WTC11 (cell line): Measurements from ENCODE around the gene SDHAF3.

ENCODE experiments used
- CBFB ChIP-seq: sonication (generic); formaldehyde crosslinking; IDR thresholded peaks from 2 replicates; pipeline ENCODE4 v1.8.1; 2022; ENCODE audit warnings: mild to moderate bottlenecking, low read depth, missing genetic modification reagents
- E2F1 ChIP-seq: sonication (generic); formaldehyde crosslinking; IDR thresholded peaks from 2 replicates; pipeline ENCODE4 v1.8.0; 2022; ENCODE audit warnings: mild to moderate bottlenecking, missing genetic modification reagents
- ELF4 ChIP-seq: sonication (generic); formaldehyde crosslinking; IDR thresholded peaks from 2 replicates; pipeline ENCODE4 v1.8.1; 2022; ENCODE audit warnings: low read depth, mild to moderate bottlenecking, moderate library complexity, missing genetic modification reagents
- ESRRA ChIP-seq: sonication (generic); formaldehyde crosslinking; IDR thresholded peaks from 2 replicates; pipeline ENCODE4 v1.8.1; 2022; ENCODE audit warnings: mild to moderate bottlenecking, missing genetic modification reagents, borderline replicate concordance
- JUN ChIP-seq: sonication (generic); formaldehyde crosslinking; IDR thresholded peaks from 2 replicates; pipeline ENCODE4 v1.8.0; 2023; ENCODE audit warnings: mild to moderate bottlenecking, missing genetic modification reagents
- NR2C2 ChIP-seq: sonication (generic); formaldehyde crosslinking; IDR thresholded peaks from 2 replicates; pipeline ENCODE4 v1.8.0; 2022; ENCODE audit warnings: mild to moderate bottlenecking, missing genetic modification reagents
- ZNF263 ChIP-seq: sonication (generic); formaldehyde crosslinking; IDR thresholded peaks from 2 replicates; pipeline ENCODE4 v1.8.1; 2022; ENCODE audit warnings: low read depth, mild to moderate bottlenecking, moderate library complexity, missing genetic modification reagents
- ZNF416 ChIP-seq: fragments of 250-450 bp; sonication (Bioruptor Pico); IDR thresholded peaks from 2 replicates; pipeline ENCODE4 v1.9.0; 2021; ENCODE audit warnings: mild to moderate bottlenecking, inconsistent platforms
- TF ChIP-seq, protein P1 (sequence below): fragments of 200-600 bp; IDR thresholded peaks from 2 replicates; pipeline ENCODE4 v1.8.0; 2022; ENCODE audit warnings: antibody characterized with exemption
- TF ChIP-seq, protein P2 (sequence below): sonication (generic); formaldehyde crosslinking; IDR thresholded peaks from 2 replicates; pipeline ENCODE4 v1.8.0; 2022; ENCODE audit warnings: mild to moderate bottlenecking, missing genetic modification reagents

DNA sequence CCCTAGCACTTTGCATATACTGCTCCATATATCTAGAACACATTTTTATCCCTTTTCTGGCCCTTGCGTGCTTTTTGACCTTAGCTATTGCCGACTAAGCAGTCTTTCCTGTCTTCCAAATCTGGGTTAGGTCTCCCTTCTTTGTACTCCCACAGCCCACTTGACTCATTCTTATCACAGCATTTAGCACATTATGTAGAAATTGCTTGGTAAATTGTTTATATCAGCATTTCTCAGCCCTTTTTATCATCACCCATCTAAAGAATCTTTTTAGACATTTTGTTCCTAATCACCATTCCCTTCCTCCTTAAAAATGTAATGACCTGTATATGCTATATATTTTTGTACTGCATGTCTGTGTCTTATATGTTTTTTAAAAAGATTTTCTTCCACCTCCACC, 101.7 kb downstream of the SDHAF3 start:
- TF ChIP-seq, protein P1, sequence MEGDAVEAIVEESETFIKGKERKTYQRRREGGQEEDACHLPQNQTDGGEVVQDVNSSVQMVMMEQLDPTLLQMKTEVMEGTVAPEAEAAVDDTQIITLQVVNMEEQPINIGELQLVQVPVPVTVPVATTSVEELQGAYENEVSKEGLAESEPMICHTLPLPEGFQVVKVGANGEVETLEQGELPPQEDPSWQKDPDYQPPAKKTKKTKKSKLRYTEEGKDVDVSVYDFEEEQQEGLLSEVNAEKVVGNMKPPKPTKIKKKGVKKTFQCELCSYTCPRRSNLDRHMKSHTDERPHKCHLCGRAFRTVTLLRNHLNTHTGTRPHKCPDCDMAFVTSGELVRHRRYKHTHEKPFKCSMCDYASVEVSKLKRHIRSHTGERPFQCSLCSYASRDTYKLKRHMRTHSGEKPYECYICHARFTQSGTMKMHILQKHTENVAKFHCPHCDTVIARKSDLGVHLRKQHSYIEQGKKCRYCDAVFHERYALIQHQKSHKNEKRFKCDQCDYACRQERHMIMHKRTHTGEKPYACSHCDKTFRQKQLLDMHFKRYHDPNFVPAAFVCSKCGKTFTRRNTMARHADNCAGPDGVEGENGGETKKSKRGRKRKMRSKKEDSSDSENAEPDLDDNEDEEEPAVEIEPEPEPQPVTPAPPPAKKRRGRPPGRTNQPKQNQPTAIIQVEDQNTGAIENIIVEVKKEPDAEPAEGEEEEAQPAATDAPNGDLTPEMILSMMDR, result no peak
- TF ChIP-seq ESRRA (CRISPR knock-in tag) (no peak), ZNF263 (CRISPR knock-in tag) (no peak), ZNF416 (CRISPR knock-in tag) (no peak), E2F1 (no peak), NR2C2 (CRISPR knock-in tag) (no peak), CBFB (CRISPR knock-in tag) (no peak), JUN (CRISPR knock-in tag) (no peak), ELF4 (CRISPR knock-in tag) (no peak)
- TF ChIP-seq, protein P2, sequence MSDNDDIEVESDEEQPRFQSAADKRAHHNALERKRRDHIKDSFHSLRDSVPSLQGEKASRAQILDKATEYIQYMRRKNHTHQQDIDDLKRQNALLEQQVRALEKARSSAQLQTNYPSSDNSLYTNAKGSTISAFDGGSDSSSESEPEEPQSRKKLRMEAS, result no peak
